DOHH2 (cell line): ENCODE results near the gene REPIN1.

Experiments
- CTCF ChIP-seq: fragments of 200-600 bp; sonication (generic); IDR thresholded peaks from one replicate; pipeline ENCODE4 v1.5.1; 2014; ENCODE audit warnings: antibody characterized with exemption, mild to moderate bottlenecking, low read depth, low read length; ENCODE audit not compliant: poor library complexity, severe bottlenecking
- EZH2phosphoT487 ChIP-seq: fragments of 200-600 bp; sonication (generic); IDR thresholded peaks from 2 replicates; pipeline ENCODE4 v1.6.1; 2017; ENCODE audit warnings: borderline replicate concordance, mild to moderate bottlenecking, antibody characterized with exemption, low read length, moderate library complexity, mixed read lengths

- TF ChIP-seq CTCF (no peak), EZH2phosphoT487 (no peak)
Observed at GRCh38 chr7:150409300-150410030, 40.8 kb downstream of the REPIN1 start.
